Brain microvascular endothelial cell (primary cell): Measurements from ENCODE around the gene GCSAM.

Experiments
- DNase-seq: peaks from one replicate; pipeline ENCODE4 v3.0.0-alpha.2; 2020
- H3K27ac ChIP-seq: fragments of 250-450 bp; sonication (Bioruptor Pico); 2 replicates; pipeline ENCODE4 v1.5.1; 2020; ENCODE audit warnings: mild to moderate bottlenecking, moderate library complexity
- H3K27me3 ChIP-seq: fragments of 250-450 bp; sonication (Bioruptor Pico); replicated peaks from 2 replicates; pipeline ENCODE4 v1.5.1; 2020; ENCODE audit warnings: mild to moderate bottlenecking
- H3K36me3 ChIP-seq: fragments of 250-450 bp; sonication (Bioruptor Pico); replicated peaks from 2 replicates; pipeline ENCODE4 v1.5.1; 2020; ENCODE audit warnings: mild to moderate bottlenecking
- H3K4me3 ChIP-seq: 2 replicates; pipeline ENCODE4 v1.5.1; 2011; ENCODE audit warnings: low read depth, mild to moderate bottlenecking, control low read depth, low read length, moderate library complexity
- in situ Hi-C: cut with HindIII; loops from 2 replicates; pipeline ENCODE4 v1.10.0; 2017; ENCODE audit warnings: low sequenced_read_pairs, low pct_ligation_motif_present
- TF ChIP-seq, protein P1 (sequence below): IDR thresholded peaks from 2 replicates; pipeline ENCODE4 v1.5.1; 2011; ENCODE audit warnings: low read depth, mild to moderate bottlenecking, moderate library complexity, low read length, control low read depth, inconsistent platforms; ENCODE audit errors: missing control alignments

GCSAM gene

DNA sequence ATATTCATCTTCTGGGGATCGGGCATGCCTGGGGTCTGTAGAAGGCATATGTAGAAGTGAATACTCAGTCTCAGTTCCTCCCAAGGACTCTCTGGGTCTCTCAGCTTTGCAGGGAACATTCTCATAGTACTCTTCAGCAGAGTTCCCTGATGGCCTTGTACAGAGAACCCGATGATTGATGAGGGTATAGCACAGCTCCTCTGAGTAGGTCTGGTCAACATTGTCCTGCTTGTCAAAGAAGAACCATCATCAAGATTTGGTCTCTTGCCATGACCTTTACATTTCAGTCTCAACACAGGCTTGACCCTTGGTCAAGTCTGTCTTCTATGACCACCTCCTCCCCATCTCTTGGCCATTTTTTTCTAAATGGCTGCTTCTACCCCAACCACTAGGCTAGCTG, 9.5 kb downstream of the GCSAM start:
- no peaks in the 10 kb centered on the region for H3K36me3 ChIP-seq
- no peak overlapping the region for H3K4me3 ChIP-seq
- no peak for DNase-seq
- no peaks in the 10 kb centered on the region for H3K27me3 ChIP-seq
- in situ Hi-C loops, result no loop called here
- TF ChIP-seq, protein P1, sequence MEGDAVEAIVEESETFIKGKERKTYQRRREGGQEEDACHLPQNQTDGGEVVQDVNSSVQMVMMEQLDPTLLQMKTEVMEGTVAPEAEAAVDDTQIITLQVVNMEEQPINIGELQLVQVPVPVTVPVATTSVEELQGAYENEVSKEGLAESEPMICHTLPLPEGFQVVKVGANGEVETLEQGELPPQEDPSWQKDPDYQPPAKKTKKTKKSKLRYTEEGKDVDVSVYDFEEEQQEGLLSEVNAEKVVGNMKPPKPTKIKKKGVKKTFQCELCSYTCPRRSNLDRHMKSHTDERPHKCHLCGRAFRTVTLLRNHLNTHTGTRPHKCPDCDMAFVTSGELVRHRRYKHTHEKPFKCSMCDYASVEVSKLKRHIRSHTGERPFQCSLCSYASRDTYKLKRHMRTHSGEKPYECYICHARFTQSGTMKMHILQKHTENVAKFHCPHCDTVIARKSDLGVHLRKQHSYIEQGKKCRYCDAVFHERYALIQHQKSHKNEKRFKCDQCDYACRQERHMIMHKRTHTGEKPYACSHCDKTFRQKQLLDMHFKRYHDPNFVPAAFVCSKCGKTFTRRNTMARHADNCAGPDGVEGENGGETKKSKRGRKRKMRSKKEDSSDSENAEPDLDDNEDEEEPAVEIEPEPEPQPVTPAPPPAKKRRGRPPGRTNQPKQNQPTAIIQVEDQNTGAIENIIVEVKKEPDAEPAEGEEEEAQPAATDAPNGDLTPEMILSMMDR, result no peak
- H3K27ac ChIP-seq, result no peak overlapping the region

DNA sequence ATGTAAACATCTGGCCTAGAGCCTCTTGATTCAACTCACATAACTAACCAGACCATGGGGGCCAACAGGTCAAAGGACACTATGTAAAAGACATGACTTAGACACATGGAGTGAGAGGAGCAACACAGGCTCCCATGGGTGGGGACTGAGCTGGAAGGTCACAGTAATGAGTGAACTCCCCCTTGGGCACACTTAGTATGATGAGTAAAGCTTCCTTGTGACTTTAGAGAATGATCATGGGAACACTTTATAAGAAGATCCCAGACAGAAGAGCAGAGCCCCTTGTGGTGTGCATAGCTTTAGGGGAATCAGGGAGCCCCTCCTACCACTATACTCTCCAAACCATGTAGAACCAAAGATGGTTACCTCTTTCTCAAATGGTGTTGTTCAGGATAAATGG, 10.2 kb downstream of the GCSAM start:
- Histone ChIP-seq H3K36me3 (no peaks in the 10 kb centered on the region), H3K4me3 (no peak overlapping the region), H3K27me3 (no peaks in the 10 kb centered on the region), H3K27ac (no peak overlapping the region)
- TF ChIP-seq, protein P1, result no peak
- in situ Hi-C loops, result no loop called here
- no peak for DNase-seq

DNA sequence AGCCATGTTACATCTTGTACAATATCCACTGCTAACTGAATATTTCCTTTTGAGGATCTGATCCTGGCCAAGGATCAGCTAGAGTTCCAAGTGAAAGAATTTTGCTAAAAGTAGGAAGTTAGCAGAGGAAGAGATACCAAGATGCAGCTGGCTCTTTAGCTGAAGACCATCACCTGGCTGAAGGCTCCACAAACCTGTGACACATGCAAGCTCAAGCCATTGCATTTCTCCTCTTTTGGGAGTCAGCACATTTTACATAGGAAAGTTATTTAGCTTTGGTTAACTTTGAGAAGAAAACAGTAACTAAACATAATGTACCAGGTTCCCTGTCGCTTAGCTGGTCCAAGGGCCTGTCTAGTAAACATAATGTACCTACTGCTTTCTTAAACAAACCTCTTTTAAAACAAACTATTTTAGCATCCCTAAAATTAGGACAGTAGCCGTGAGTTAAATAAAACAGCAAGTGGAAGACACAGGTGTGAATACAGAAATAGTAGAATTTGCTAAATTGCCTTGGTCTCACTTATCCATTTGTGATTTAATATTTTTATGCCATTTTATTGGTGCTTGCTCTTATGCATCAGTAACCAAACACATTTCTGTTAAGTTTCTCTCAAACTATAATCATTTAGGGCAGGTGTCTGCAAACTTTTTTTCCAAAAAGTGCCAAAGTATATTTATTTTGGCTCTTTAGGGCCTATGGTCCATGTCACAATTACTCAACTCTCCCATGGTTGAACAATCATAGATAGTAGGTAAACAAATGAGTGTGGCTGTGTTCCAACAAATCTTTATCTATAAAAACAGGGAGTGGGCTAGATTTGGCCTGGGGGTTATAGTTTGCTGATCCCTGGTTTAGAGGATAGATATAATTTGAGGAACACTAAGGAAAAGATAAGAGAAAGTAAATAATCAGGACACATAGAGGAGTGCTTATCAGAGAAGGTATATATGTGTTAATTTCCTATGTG, 11.2 kb downstream of the GCSAM start:
- TF ChIP-seq, protein P1, result no peak
- H3K27ac ChIP-seq, result no peak overlapping the region

DNA sequence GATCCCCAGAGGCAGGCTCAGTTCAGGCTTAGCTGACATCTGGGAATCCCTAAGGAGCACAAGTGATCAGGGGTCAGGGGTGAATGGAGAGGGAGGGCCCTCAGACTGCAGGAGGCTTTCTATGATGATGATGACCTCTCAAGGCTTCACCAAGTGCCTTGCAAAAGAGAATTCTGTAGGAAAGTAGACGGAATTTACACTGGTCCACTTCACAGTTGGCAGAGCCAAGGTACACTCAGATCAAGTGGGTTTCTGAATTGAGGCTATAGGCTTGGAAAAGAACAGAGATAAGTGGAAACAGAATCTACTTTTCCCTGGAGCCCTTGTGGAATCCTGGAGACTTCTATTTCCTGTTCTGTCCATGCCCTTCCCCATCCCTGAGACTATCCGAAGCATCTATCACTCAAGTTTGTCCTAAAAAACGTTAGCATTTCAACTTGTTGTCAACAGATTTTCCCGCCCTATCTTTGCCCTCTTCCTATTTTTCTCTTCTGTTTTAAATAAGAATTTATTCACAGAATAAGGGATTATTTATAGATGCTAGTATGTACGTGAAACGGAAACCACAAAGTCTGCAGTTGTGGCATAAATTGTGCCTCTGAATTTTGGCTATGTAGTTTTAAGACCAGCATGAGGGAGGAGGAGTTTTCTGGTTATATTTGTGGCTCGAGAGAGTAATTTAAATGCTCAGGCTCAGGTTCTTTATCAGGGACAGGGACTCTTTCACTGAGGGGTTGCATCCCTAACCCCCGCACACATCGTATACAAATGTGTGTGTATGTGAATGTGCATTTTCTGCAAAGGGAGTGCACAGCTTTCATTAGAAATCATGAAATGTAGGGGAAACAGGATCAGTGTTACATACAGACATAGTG, 12.8 kb downstream of the GCSAM start:
- TF ChIP-seq, protein P1, result no peak
- Histone ChIP-seq H3K4me3 (no peak overlapping the region), H3K27ac (no peak overlapping the region)

More for the DNA sequence above, 11.2 kb downstream of the GCSAM start:
- Histone ChIP-seq H3K27me3 (no peaks in the 10 kb centered on the region), H3K4me3 (no peak overlapping the region), H3K36me3 (no peaks in the 10 kb centered on the region)
- in situ Hi-C loops, result no loop called here
- no peak for DNase-seq

DNA sequence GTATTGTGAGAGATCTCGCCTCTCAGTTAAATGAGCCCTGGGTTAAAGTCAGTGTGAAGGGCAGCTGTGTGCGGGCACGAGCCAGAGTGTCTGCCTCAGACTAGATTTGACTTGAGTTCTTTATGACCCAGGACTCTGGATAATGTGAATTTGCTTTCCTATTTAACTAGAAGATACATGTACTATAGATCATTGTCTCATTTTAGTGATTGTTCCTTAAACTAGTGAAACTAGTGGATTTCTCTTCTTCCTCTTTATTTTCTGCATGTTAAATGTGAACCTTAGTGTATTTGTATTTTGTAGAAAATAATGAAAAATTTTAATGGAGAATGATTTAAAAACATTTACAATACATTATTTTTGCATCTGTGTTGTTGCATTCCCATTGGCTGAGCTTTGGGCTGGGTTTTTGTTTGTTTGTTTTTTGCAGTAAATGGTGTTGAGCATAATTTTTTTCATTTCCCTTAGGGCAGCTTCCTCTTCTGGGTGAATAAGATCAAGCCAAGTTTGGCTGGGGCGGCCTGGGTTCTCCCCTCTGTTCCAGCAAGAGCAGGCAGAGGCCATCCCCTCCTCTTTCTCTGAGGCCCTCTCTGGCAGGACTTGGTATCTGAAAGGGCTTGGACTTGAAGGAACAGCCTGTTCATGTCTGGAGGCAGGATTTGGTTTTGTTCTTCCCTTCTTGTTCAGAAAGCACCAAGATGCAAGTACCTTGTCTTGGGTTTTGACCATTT, 15.0 kb downstream of the GCSAM start:
- TF ChIP-seq, protein P1, result peak; percentile 14
- Histone ChIP-seq H3K36me3 (peaks cover 8% of the 10 kb centered on the region), H3K27me3 (no peaks in the 10 kb centered on the region), H3K4me3 (no peak overlapping the region), H3K27ac (no peak overlapping the region)
- DNase-seq, result no peak
- in situ Hi-C loops, result no loop called here

More for the DNA sequence above, 12.8 kb downstream of the GCSAM start:
- Histone ChIP-seq H3K36me3 (no peaks in the 10 kb centered on the region), H3K27me3 (no peaks in the 10 kb centered on the region)
- in situ Hi-C loops, result no loop called here
- DNase-seq, result no peak
